HepG2 (cell line): ENCODE measurements around the gene DLL4. TPM values are rescaled to one million over a fixed set of nuclear protein-coding genes. Genes with fewer than 3 reads are reported as not detected.

ENCODE experiments used
- ATAC-seq: fragments of 200-7000 bp; cut with Tn5 transposase; 3 replicates; pipeline ENCODE4 v1.9.1; 2020; ENCODE audit warnings: mild to moderate bottlenecking, moderate library complexity
- BruUV-seq: library from RNA; stranded (reverse); fragments of 400-500 nt; replicated peaks from 2 replicates; lab custom pipeline; 2021; lab: Mats Ljungman, UMichigan
- CTCF ChIA-PET: fragments of 300-600 bp; formaldehyde crosslinking; extraction: SDS; loops from one replicate; lab custom pipeline; 2021; ENCODE audit warnings: low total read pairs, inconsistent platforms, low intra/inter-chr PET ratio; lab: Yijun Ruan, JAX
- POLR2A ChIA-PET: fragments of 350-600 bp; sonication (Branson Sonifier 250); formaldehyde crosslinking; loops from one replicate; lab custom pipeline; 2020; ENCODE audit warnings: antibody characterized with exemption, inconsistent platforms; lab: Yijun Ruan, JAX
- DNase-seq: peaks from one replicate; pipeline ENCODE4 v3.0.0-alpha.2; 2015; ENCODE audit warnings: low spot score
- FAIRE-seq: peaks from 3 replicates; lab custom pipeline; 2011; peaks lifted over from hg19 to GRCh38; lab: Jason Lieb, UNC
- H2AFZ ChIP-seq: one replicate; pipeline ENCODE4 v1.6.1; 2011; ENCODE audit warnings: low read length, inconsistent platforms
- H3K27ac ChIP-seq: fragments of 300-600 bp; 3 replicates; pipeline ENCODE4 v1.8.0; 2011; ENCODE audit warnings: mixed run types, mild to moderate bottlenecking, mixed read lengths, low read length, inconsistent platforms; ENCODE audit not compliant: insufficient read depth; ENCODE audit errors: extremely low read length
- H3K27me3 ChIP-seq, 2 experiments: fragments of 200-600 bp in 1 of 2; 2 replicates in 1 of 2; 3 replicates in 1 of 2; pipeline versions ENCODE4 v1.6.0 to v1.8.0; 2011; ENCODE audit warnings: low read length in 2 of 2, mild to moderate bottlenecking in 2 of 2, moderate library complexity in 2 of 2, inconsistent platforms in 1 of 2; ENCODE audit not compliant: insufficient read depth in 2 of 2, control insufficient read depth in 1 of 2
- H3K36me3 ChIP-seq, 2 experiments: fragments of 200-600 bp in 1 of 2; replicated peaks in 1 of 2; 2 replicates in 1 of 2; 3 replicates in 1 of 2; pipeline versions ENCODE4 v1.5.1 to v1.8.0; 2011; ENCODE audit warnings: low read length in 2 of 2, inconsistent platforms in 1 of 2; ENCODE audit not compliant: insufficient read depth in 2 of 2, control insufficient read depth in 1 of 2
- H3K4me1 ChIP-seq: 2 replicates; pipeline ENCODE4 v1.5.1; 2012; ENCODE audit warnings: low read length, inconsistent platforms; ENCODE audit not compliant: insufficient read depth
- H3K4me2 ChIP-seq: 2 replicates; pipeline ENCODE4 v1.6.0; 2011; ENCODE audit warnings: low read depth, low read length, inconsistent platforms
- H3K4me3 ChIP-seq, 3 experiments: fragments of 200-600 bp in 1 of 3; sonication (generic), shearing (Covaris generic) in 1 of 3; replicated peaks in 1 of 3; 2 replicates each; pipeline ENCODE4 v1.5.1; 2011 to 2016; ENCODE audit warnings: low read length in 3 of 3, inconsistent platforms in 2 of 3, low read depth in 2 of 3, mild to moderate bottlenecking in 2 of 3, control low read depth in 1 of 3, mixed read lengths in 1 of 3; ENCODE audit not compliant: insufficient read depth in 1 of 3
- H3K79me2 ChIP-seq: one replicate; pipeline ENCODE4 v1.6.1; 2011; ENCODE audit warnings: low read length, inconsistent platforms; ENCODE audit not compliant: insufficient read depth
- H3K9ac ChIP-seq: 2 replicates; pipeline ENCODE4 v1.6.0; 2011; ENCODE audit warnings: mild to moderate bottlenecking, low read depth, low read length, inconsistent platforms; ENCODE audit not compliant: insufficient read depth
- H3K9me3 ChIP-seq: 2 replicates; pipeline ENCODE4 v1.5.1; 2012; ENCODE audit warnings: mild to moderate bottlenecking, low read length
- H4K20me1 ChIP-seq: 2 replicates; pipeline ENCODE4 v1.6.0; 2011; ENCODE audit warnings: inconsistent platforms, mild to moderate bottlenecking, low read length, moderate library complexity; ENCODE audit not compliant: insufficient read depth
- ATRX ChIP-seq: sonication (generic); formaldehyde crosslinking; IDR thresholded peaks from 2 replicates; pipeline ENCODE4 v1.4.0; 2020; ENCODE audit warnings: missing genetic modification reagents, borderline replicate concordance
- CCDC6 ChIP-seq: sonication (generic); formaldehyde crosslinking; IDR thresholded peaks from 2 replicates; pipeline ENCODE4 v1.8.1; 2022; ENCODE audit warnings: mild to moderate bottlenecking, missing genetic modification reagents, moderate library complexity
- FOXJ3 ChIP-seq: sonication (generic); formaldehyde crosslinking; IDR thresholded peaks from 2 replicates; pipeline ENCODE4 v1.4.0; 2020; ENCODE audit warnings: missing genetic modification reagents, mild to moderate bottlenecking, borderline replicate concordance
- HIVEP1 ChIP-seq: sonication (generic); formaldehyde crosslinking; IDR thresholded peaks from 2 replicates; pipeline ENCODE4 v1.4.0; 2020; ENCODE audit warnings: mild to moderate bottlenecking, missing genetic modification reagents
- NFKBIZ ChIP-seq: IDR thresholded peaks from 2 replicates; pipeline ENCODE4 v1.6.1; 2018; ENCODE audit warnings: missing genetic modification reagents, missing compliant biosample characterization
- PRDM10 ChIP-seq: sonication (generic); formaldehyde crosslinking; IDR thresholded peaks from 2 replicates; pipeline ENCODE4 v1.4.0; 2020; ENCODE audit warnings: low read depth, missing genetic modification reagents
- THAP7 ChIP-seq: sonication (generic); formaldehyde crosslinking; IDR thresholded peaks from 2 replicates; pipeline ENCODE4 v1.8.1; 2023; ENCODE audit warnings: mild to moderate bottlenecking, missing genetic modification reagents
- ZBTB38 ChIP-seq: sonication (generic); formaldehyde crosslinking; IDR thresholded peaks from 2 replicates; pipeline ENCODE4 v1.5.1; 2020; ENCODE audit warnings: mild to moderate bottlenecking, missing genetic modification reagents
- ZNF274 ChIP-seq: sonication (generic); formaldehyde crosslinking; IDR thresholded peaks from 2 replicates; pipeline ENCODE4 v1.5.1; 2020; ENCODE audit warnings: mild to moderate bottlenecking, missing genetic modification reagents
- ZNF33B ChIP-seq: sonication (generic); formaldehyde crosslinking; IDR thresholded peaks from 2 replicates; pipeline ENCODE4 v1.5.1; 2020; ENCODE audit warnings: mild to moderate bottlenecking, missing genetic modification reagents
- ZNF451 ChIP-seq: sonication (generic); formaldehyde crosslinking; IDR thresholded peaks from 2 replicates; pipeline ENCODE4 v1.5.0; 2020; ENCODE audit warnings: mild to moderate bottlenecking, missing genetic modification reagents
- WGBS: methylation state at CpG from one replicate; pipeline ENCODE4 v1.1.6; 2017; ENCODE audit warnings: low lambda C conversion rate; 5-methylcytosine and 5-hydroxymethylcytosine counted together
- in situ Hi-C: cut with HindIII; loops from 2 replicates; pipeline ENCODE4 v1.10.0; 2017; ENCODE audit warnings: low pct_unique_long_range_greater_than_20kb; ENCODE audit not compliant: extremely low pct_ligation_motif_present
- intact Hi-C: fragments of 100-400 bp; cut with micrococcal nuclease; formaldehyde crosslinking; loops from one replicate; pipeline ENCODE4 v1.10.0; 2022; ENCODE audit not compliant: unreplicated experiment
- polyA plus RNA-seq, 8 experiments: library from polyadenylated mRNA; depleted of rRNA in 3 of 8; stranded (reverse) in 7 of 8; unstranded in 1 of 8; fragments of >200 nt; fragmentation: Illumina TruSeq in 4 of 8; extraction: Trizol in 4 of 8; gene quantifications; 2 replicates each; pipeline versions ENCODE4 v1.2.1 to v1.2.3, GENCODE V29; 2011 to 2016; ENCODE audit warnings: low read depth in 4 of 8, missing spikeins in 1 of 8, mixed read lengths in 1 of 8; ENCODE audit not compliant: insufficient read depth in 1 of 8
- total RNA-seq, 5 experiments: library from RNA; depleted of rRNA; stranded (reverse); fragments of >200 nt; fragmentation: Illumina TruSeq; extraction: Trizol; gene quantifications; 2 replicates each; pipeline ENCODE4 v1.2.3, GENCODE V29; 2016; ENCODE audit warnings: low read depth in 1 of 5

The DLL4 gene
- total and polyA plus RNA-seq, 2 of the 13 experiments (the other 11 are each of a cell fraction or from before 2014, with no cell fraction given), result 0.20 to 0.25 TPM

GRCh38 chr15:40936234-40936708 lies 7.1 kb downstream of the DLL4 start:
- CTCF ChIA-PET, result no interaction called here
- peak overlapping the region; percentile 39 for H3K27ac ChIP-seq
- intact Hi-C loops, result no loop called here
- no peak for TF ChIP-seq PRDM10
- TF ChIP-seq NFKBIZ (CRISPR knock-in tag), result no peak
- TF ChIP-seq THAP7, result no peak
- TF ChIP-seq HIVEP1 (CRISPR knock-in tag), result no peak
- peak; percentile 41; the same call in 1 of the 2 replicates for TF ChIP-seq ZNF274 (CRISPR knock-in tag)
- no peak for TF ChIP-seq ATRX (CRISPR knock-in tag)
- TF ChIP-seq ZNF33B (CRISPR knock-in tag), result 0 out of 2 replicates have a peak, but pooled peaks have one; percentile 37
- TF ChIP-seq CCDC6 (CRISPR knock-in tag), result no peak
- TF ChIP-seq ZBTB38 (CRISPR knock-in tag), result peak; percentile 68; the same call in 1 of the 2 replicates
- TF ChIP-seq ZNF451 (CRISPR knock-in tag), result 0 out of 2 replicates have a peak, but pooled peaks have one; percentile 38
- TF ChIP-seq FOXJ3 (CRISPR knock-in tag), result no peak

More at GRCh38 chr15:40936234-40936708, 7.1 kb downstream of the DLL4 start:
- peak overlapping the region in 1 of 3 experiments; percentile 18; a peak in 1 of 6 replicates for H3K4me3 ChIP-seq
- BruUV-seq, result no TSS peak
- H3K79me2 ChIP-seq, result no peaks in the 10 kb centered on the region
- DNase-seq (no peak), FAIRE-seq (no peak), ATAC-seq (no peak)
- H2AFZ ChIP-seq, result no peak overlapping the region
- in situ Hi-C loops, result no loop called here
- no peaks in the 10 kb centered on the region for H3K36me3 ChIP-seq
- peak overlapping the region; percentile 1; the same call in 1 of the 2 replicates for H3K9ac ChIP-seq
- H4K20me1 ChIP-seq, result no peaks in the 10 kb centered on the region
- no peaks in the 10 kb centered on the region for H3K9me3 ChIP-seq
- H3K4me1 ChIP-seq, result peaks cover 84% of the 10 kb centered on the region
- POLR2A ChIA-PET, result interaction anchor here (0.9 kb wide), 1 partner anchor 41 kb away, joined by 3 read pairs; no protein-coding TSS in a partner anchor
- H3K4me2 ChIP-seq, result peak overlapping the region; percentile 57
- H3K27me3 ChIP-seq, result peaks cover 3 to 12% of the 10 kb centered on the region in 2 experiments; a peak in 3 of 5 replicates
- WGBS, result 70% methylated on average over 25 of the region's 31 CpGs
